IMR-90 (cell line): ENCODE results near the gene RPTOR. TPM values are rescaled to one million over a fixed set of nuclear protein-coding genes. Genes with fewer than 3 reads are reported as not detected.
A peak's percentile ranks its signal among the peaks of the same experiment; 100 is the strongest.

ENCODE experiments used
- ATAC-seq: fragments of 200-7000 bp; cut with Tn5 transposase; 2 replicates; pipeline ENCODE4 v1.9.1; 2020; ENCODE audit warnings: low read depth, mild to moderate bottlenecking, moderate library complexity
- BruUV-seq: library from RNA; stranded (reverse); fragments of 400-500 nt; replicated peaks from 2 replicates; lab custom pipeline; 2021; lab: Mats Ljungman, UMichigan
- CTCF ChIA-PET: fragments of 300-600 bp; formaldehyde crosslinking; extraction: SDS; loops from one replicate; lab custom pipeline; 2021; ENCODE audit warnings: antibody characterized with exemption; lab: Yijun Ruan, JAX
- POLR2A ChIA-PET: fragments of 300-600 bp; sonication (Branson Sonifier 250); formaldehyde crosslinking; loops from one replicate; lab custom pipeline; 2022; ENCODE audit warnings: antibody characterized with exemption; ENCODE audit not compliant: unreplicated experiment; lab: Charles Lee
- DNase-seq: peaks from one replicate; pipeline ENCODE4 v3.0.0; 2013
- H2AFZ ChIP-seq: replicated peaks from 2 replicates; pipeline ENCODE3; 2013; ENCODE audit warnings: low read length, mild to moderate bottlenecking; ENCODE audit not compliant: poor library complexity
- H2AK5ac ChIP-seq: 2 replicates; pipeline ENCODE4 v1.6.1; 2013; ENCODE audit warnings: low read depth, low read length, inconsistent platforms
- H2AK9ac ChIP-seq: replicated peaks from 2 replicates; pipeline ENCODE3; 2013; ENCODE audit warnings: mild to moderate bottlenecking, low read depth, low read length, moderate library complexity; ENCODE audit not compliant: poor library complexity
- H2BK120ac ChIP-seq: 2 replicates; pipeline ENCODE4 v1.6.1; 2013; ENCODE audit warnings: low read depth, low read length, inconsistent platforms
- H2BK15ac ChIP-seq: 3 replicates; pipeline ENCODE4 v1.6.1; 2013; ENCODE audit warnings: low read depth, low read length, inconsistent platforms
- H2BK20ac ChIP-seq: 2 replicates; pipeline ENCODE4 v1.6.1; 2013; ENCODE audit warnings: low read depth, mild to moderate bottlenecking, inconsistent platforms, low read length, moderate library complexity
- H2BK5ac ChIP-seq: 2 replicates; pipeline ENCODE4 v1.6.1; 2013; ENCODE audit warnings: mild to moderate bottlenecking, low read depth, low read length, inconsistent platforms; ENCODE audit not compliant: poor library complexity, severe bottlenecking
- H3K14ac ChIP-seq: replicated peaks from 2 replicates; pipeline ENCODE4 v1.6.1; 2013; ENCODE audit warnings: low read depth, low read length, inconsistent platforms
- H3K18ac ChIP-seq: 2 replicates; pipeline ENCODE4 v1.6.1; 2013; ENCODE audit warnings: low read depth, low read length, control low read depth
- H3K23ac ChIP-seq: 2 replicates; pipeline ENCODE4 v1.6.1; 2013; ENCODE audit warnings: low read depth, low read length, inconsistent platforms
- H3K27ac ChIP-seq: 2 replicates; pipeline ENCODE4 v1.5.1; 2013; ENCODE audit warnings: mild to moderate bottlenecking, control low read depth, low read length; ENCODE audit not compliant: insufficient read depth
- H3K27me3 ChIP-seq: 2 replicates; pipeline ENCODE4 v1.6.1; 2013; ENCODE audit warnings: low read length; ENCODE audit not compliant: control insufficient read depth, insufficient read depth
- H3K36me3 ChIP-seq: 2 replicates; pipeline ENCODE4 v1.6.1; 2013; ENCODE audit warnings: low read length, mixed read lengths; ENCODE audit not compliant: control insufficient read depth, insufficient read depth
- H3K4ac ChIP-seq: 2 replicates; pipeline ENCODE4 v1.6.1; 2013; ENCODE audit warnings: low read depth, low read length, inconsistent platforms
- H3K4me1 ChIP-seq: 2 replicates; pipeline ENCODE4 v1.6.1; 2013; ENCODE audit warnings: low read length, mixed read lengths; ENCODE audit not compliant: control insufficient read depth, insufficient read depth
- H3K4me2 ChIP-seq: 2 replicates; pipeline ENCODE4 v1.6.1; 2013; ENCODE audit warnings: low read depth, mild to moderate bottlenecking, control low read depth, low read length, moderate library complexity
- H3K4me3 ChIP-seq: 2 replicates; pipeline ENCODE4 v1.5.1; 2013; ENCODE audit warnings: low read depth, mild to moderate bottlenecking, control low read depth, low read length, moderate library complexity; ENCODE audit not compliant: insufficient read depth
- H3K56ac ChIP-seq: 2 replicates; pipeline ENCODE4 v1.6.1; 2013; ENCODE audit warnings: low read length, inconsistent platforms; ENCODE audit not compliant: insufficient read depth; ENCODE audit errors: extremely low read depth
- H3K79me1 ChIP-seq, 2 experiments: 2 replicates each; pipeline ENCODE4 v1.6.1; 2013; ENCODE audit warnings: low read length in 2 of 2, inconsistent platforms in 1 of 2, low read depth in 1 of 2
- H3K9ac ChIP-seq: 2 replicates; pipeline ENCODE4 v1.6.1; 2013; ENCODE audit warnings: low read depth, low read length, control low read depth
- H3K9me1 ChIP-seq: 2 replicates; pipeline ENCODE4 v1.6.1; 2013; ENCODE audit warnings: low read length, inconsistent platforms; ENCODE audit not compliant: insufficient read depth
- H3K9me3 ChIP-seq: 2 replicates; pipeline ENCODE4 v1.6.1; 2013; ENCODE audit warnings: low read length; ENCODE audit not compliant: control insufficient read depth, insufficient read depth
- H4K20me1 ChIP-seq: 2 replicates; pipeline ENCODE4 v1.6.1; 2013; ENCODE audit warnings: low read length, inconsistent platforms; ENCODE audit not compliant: insufficient read depth
- H4K5ac ChIP-seq: 2 replicates; pipeline ENCODE4 v1.6.1; 2013; ENCODE audit warnings: mild to moderate bottlenecking, low read depth, low read length, control low read depth
- H4K8ac ChIP-seq, 2 experiments: 2 replicates each; pipeline ENCODE4 v1.6.1; 2013; ENCODE audit warnings: low read depth in 2 of 2, low read length in 2 of 2, control low read depth in 1 of 2, inconsistent platforms in 1 of 2
- H4K91ac ChIP-seq: 2 replicates; pipeline ENCODE4 v1.6.1; 2013; ENCODE audit warnings: low read depth, low read length, inconsistent platforms; ENCODE audit not compliant: insufficient read depth
- CEBPB ChIP-seq: IDR thresholded peaks from 2 replicates; pipeline ENCODE4 v1.6.1; 2012; ENCODE audit warnings: low read depth, low read length, improper control_type of control experiment
- CHD1 ChIP-seq: IDR thresholded peaks from 2 replicates; pipeline ENCODE4 v1.6.1; 2012; ENCODE audit warnings: low read depth, low read length, improper control_type of control experiment
- CTCF ChIP-seq: conservative IDR thresholded peaks from 2 replicates; pipeline ENCODE4 v1.5.1; 2012; ENCODE audit warnings: mild to moderate bottlenecking, low read depth, low read length, improper control_type of control experiment
- ELK1 ChIP-seq: fragments of 150-350 bp; IDR thresholded peaks from 2 replicates; pipeline ENCODE4 v1.6.1; 2016; ENCODE audit warnings: low read depth, mild to moderate bottlenecking, low read length, moderate library complexity, borderline replicate concordance
- FOS ChIP-seq: fragments of 150-350 bp; IDR thresholded peaks from 2 replicates; pipeline ENCODE4 v1.6.1; 2016; ENCODE audit warnings: low read depth, low read length
- MAFK ChIP-seq: IDR thresholded peaks from 2 replicates; pipeline ENCODE4 v1.6.1; 2012; ENCODE audit warnings: low read depth, low read length, improper control_type of control experiment
- MAZ ChIP-seq: IDR thresholded peaks from 2 replicates; pipeline ENCODE4 v1.6.1; 2012; ENCODE audit warnings: low read depth, mild to moderate bottlenecking, low read length, improper control_type of control experiment, moderate library complexity, borderline replicate concordance
- MXI1 ChIP-seq: IDR thresholded peaks from 2 replicates; pipeline ENCODE4 v1.6.1; 2012; ENCODE audit warnings: low read depth, mild to moderate bottlenecking, low read length, moderate library complexity, borderline replicate concordance
- POLR2A ChIP-seq: IDR thresholded peaks from 2 replicates; pipeline ENCODE4 v1.6.1; 2012; ENCODE audit warnings: mild to moderate bottlenecking, low read depth, low read length
- RAD21 ChIP-seq: IDR thresholded peaks from 2 replicates; pipeline ENCODE4 v1.6.1; 2012; ENCODE audit warnings: low read length, improper control_type of control experiment
- RCOR1 ChIP-seq: IDR thresholded peaks from 2 replicates; pipeline ENCODE4 v1.6.1; 2012; ENCODE audit warnings: mild to moderate bottlenecking, low read length, improper control_type of control experiment; ENCODE audit not compliant: insufficient replicate concordance
- RFX5 ChIP-seq: IDR thresholded peaks from 2 replicates; pipeline ENCODE4 v1.8.0; 2012; ENCODE audit warnings: low read depth, mild to moderate bottlenecking, low read length, moderate library complexity
- SMC3 ChIP-seq: fragments of 150-350 bp; IDR thresholded peaks from 2 replicates; pipeline ENCODE4 v1.6.1; 2016; ENCODE audit warnings: low read depth, mild to moderate bottlenecking, antibody characterized with exemption, low read length, moderate library complexity
- USF2 ChIP-seq: fragments of 150-350 bp; IDR thresholded peaks from 2 replicates; pipeline ENCODE4 v1.6.1; 2017; ENCODE audit warnings: mild to moderate bottlenecking, antibody characterized with exemption, low read length, low read depth
- WGBS, 2 experiments: methylation state at CpG; one replicate each; pipeline versions ENCODE4 v1.1.5 to v1.1.7; 2013; ENCODE audit warnings: missing lambda C conversion rate in 2 of 2; ENCODE audit not compliant: insufficient read length in 1 of 2; ENCODE audit errors: extremely low coverage in 2 of 2; 5-methylcytosine and 5-hydroxymethylcytosine counted together
- dilution Hi-C: fragments of 300-500 bp; cut with HindIII; formaldehyde crosslinking; loops from one replicate; pipeline ENCODE4 v1.14.3; 2018; ENCODE audit warnings: low sequenced_read_pairs; ENCODE audit not compliant: unreplicated experiment
- in situ Hi-C: fragments of 300-500 bp; cut with MboI; formaldehyde crosslinking; loops from 3 replicates; pipeline ENCODE4 v1.14.3; 2019; ENCODE audit warnings: low sequenced_read_pairs, inconsistent platforms, mixed read lengths
- intact Hi-C: fragments of 100-400 bp; cut with micrococcal nuclease; formaldehyde crosslinking; loops from 2 replicates; pipeline ENCODE4 v1.10.0; 2022
- polyA plus RNA-seq, 3 experiments: library from polyadenylated mRNA; depleted of rRNA; stranded (reverse); fragments of >200 nt; gene quantifications; 2 replicates each; pipeline ENCODE4 v1.2.3, GENCODE V29; 2012; ENCODE audit warnings: low replicate concordance in 1 of 3
- total RNA-seq: library from RNA; depleted of rRNA; stranded (reverse); fragments of >200 nt; gene quantifications from 2 replicates; pipeline ENCODE4 v1.2.3, GENCODE V29; 2012

Gene RPTOR
- total and polyA plus RNA-seq, 2 of the 4 experiments (the other 2 are of a cell fraction), result 10.8 to 14.7 TPM

GRCh38 chr17:80826955-80827645 is 282.5 kb downstream of the RPTOR start:
- Histone ChIP-seq H4K8ac (peak overlapping the region; percentile 68 to 92), H3K9ac (peak overlapping the region; percentile 6; the same call in 1 of the 2 replicates), H3K4ac (peak overlapping the region; percentile 96), H3K27me3 (no peaks in the 10 kb centered on the region), H3K36me3 (peaks cover 7% of the 10 kb centered on the region), H3K14ac (peak overlapping the region; percentile 78), H4K5ac (peak overlapping the region; percentile 11; the same call in 1 of the 2 replicates), H3K79me1 (peaks cover 15 to 45% of the 10 kb centered on the region in 2 experiments; a peak in 3 of 4 replicates), H2AFZ (peak overlapping the region; percentile 84), H3K9me1 (peaks cover 21% of the 10 kb centered on the region), H3K23ac (0 out of 2 replicates have a peak overlapping the region, but pooled peaks have one; percentile 61), H3K4me3 (no peak overlapping the region), H2BK20ac (peak overlapping the region; percentile 81), H3K9me3 (no peaks in the 10 kb centered on the region), H2AK5ac (peak overlapping the region; percentile 96), H2BK120ac (peak overlapping the region; percentile 90), H3K4me2 (peak overlapping the region; percentile 6), H3K4me1 (peaks cover 20% of the 10 kb centered on the region), H3K56ac (peak overlapping the region; percentile 54), H4K20me1 (no peaks in the 10 kb centered on the region), H2AK9ac (peak overlapping the region; percentile 94), H2BK5ac (peak overlapping the region; percentile 88), H2BK15ac (peak overlapping the region; percentile 51), H3K18ac (peak overlapping the region; percentile 8), H3K27ac (peak overlapping the region; percentile 54), H4K91ac (peak overlapping the region; percentile 91)
- peak; percentile 97 for ATAC-seq
- ChIA-PET POLR2A (interaction anchor here (1.0 kb wide), 1 partner anchor 37 kb away, joined by 3 read pairs; no protein-coding TSS in a partner anchor), CTCF (interaction anchor here (1.0 kb wide), 1 partner anchor 33 kb away, joined by 3 read pairs; no protein-coding TSS in a partner anchor)
- in situ Hi-C loops, result no loop called here
- peak; percentile 99 for DNase-seq
- intact Hi-C loops, result no loop called here
- no TSS peak for BruUV-seq
- dilution Hi-C loops, result no loop called here
- 48% methylated on average over 11 of the region's 20 CpGs; no CpG with 5 or more reads in 1 of the 2 experiments for WGBS, 2 experiments
- TF ChIP-seq CEBPB (no peak), SMC3 (peak; percentile 35; the same call in 1 of the 2 replicates), MAFK (peak; percentile 46; the same call in 1 of the 2 replicates), USF2 (no peak; the same call in 1 of the 2 replicates), POLR2A (peak; percentile 71), CTCF (peak; percentile 38), RAD21 (peak; percentile 51), ELK1 (no peak), MXI1 (no peak), RFX5 (no peak), FOS (peak; percentile 96), RCOR1 (no peak), CHD1 (no peak), MAZ (peak; percentile 17; the same call in 1 of the 2 replicates)
